A549 treated with CpdA at 1 μM for 4 hours (cell line): Measurements from ENCODE around the gene KRTAP10-9. TPM values are rescaled to one million over a fixed set of nuclear protein-coding genes. Genes with fewer than 3 reads are reported as not detected.

Experiments
- total RNA-seq: library from RNA; stranded (reverse); fragments of 200-300 nt; extraction: Qiagen RNA extraction; gene quantifications from 5 replicates; pipeline ENCODE4 v1.2.3, GENCODE V29; 2022; ENCODE audit warnings: low read depth

The KRTAP10-9 gene, protein sequence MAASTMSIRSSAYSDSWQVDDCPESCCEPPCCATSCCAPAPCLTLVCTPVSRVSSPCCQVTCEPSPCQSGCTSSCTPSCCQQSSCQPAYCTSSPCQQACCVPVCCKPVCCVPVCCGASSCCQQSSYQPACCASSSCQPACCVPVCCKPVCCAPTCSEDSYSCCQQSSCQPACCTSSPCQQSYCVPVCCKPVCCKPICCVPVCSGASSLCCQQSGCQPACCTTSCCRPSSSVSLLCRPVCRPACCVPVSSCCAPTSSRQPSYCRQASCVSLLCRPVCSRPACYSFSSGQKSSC
- total RNA-seq = not detected in 5 replicates

GRCh38 chr21:44626673-44627143 is at the start of gene KRTAP10-9:
TSS of gene KRTAP10-9 (plus strand) at chr21:44627093. CDS start at chr21:44627172, 79 bp downstream.

DNA sequence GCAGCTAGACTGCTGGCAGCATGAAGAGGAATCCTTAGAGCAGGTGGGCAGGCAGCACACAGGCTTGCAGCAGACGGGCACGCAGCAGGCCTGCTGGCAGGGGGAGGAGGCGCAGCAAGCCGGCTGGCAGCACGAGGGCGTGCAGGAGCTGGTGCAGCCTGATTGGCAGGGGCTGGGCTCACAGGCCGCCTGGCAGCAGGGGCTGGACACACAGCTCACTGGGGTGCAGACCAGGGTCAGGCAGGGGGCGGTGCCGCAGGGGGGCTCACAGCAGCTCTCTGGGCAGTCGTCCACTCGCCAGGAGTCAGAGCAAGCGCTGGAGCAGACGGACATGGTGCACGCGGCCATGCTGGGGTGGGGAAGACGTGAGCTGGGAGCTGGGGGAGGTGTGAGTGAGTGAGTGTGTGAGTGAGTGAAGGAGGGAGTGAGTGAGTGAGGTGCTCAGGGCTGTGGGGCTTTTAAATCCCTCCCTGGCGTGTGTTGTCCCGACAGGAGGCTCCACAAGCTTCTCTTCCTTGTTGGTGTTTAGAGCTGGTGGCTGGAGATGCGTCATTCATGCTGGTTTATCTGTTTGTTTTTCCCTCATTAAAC is 46.6 kb upstream of the KRTAP10-9 start, which contains the start of gene KRTAP10-5:
Gene KRTAP10-5, minus strand, starts transcription at position 374 of the 591 bp plus-strand sequence. Its CDS starts 26 bp downstream, at position 348.

GRCh38 chr21:44592446-44593311 is 34.2 kb upstream of the KRTAP10-9 start, which contains the start of gene KRTAP10-6:
TSS of gene KRTAP10-6 (minus strand) at chr21:44592505. CDS start at chr21:44592484, 21 bp downstream.

DNA sequence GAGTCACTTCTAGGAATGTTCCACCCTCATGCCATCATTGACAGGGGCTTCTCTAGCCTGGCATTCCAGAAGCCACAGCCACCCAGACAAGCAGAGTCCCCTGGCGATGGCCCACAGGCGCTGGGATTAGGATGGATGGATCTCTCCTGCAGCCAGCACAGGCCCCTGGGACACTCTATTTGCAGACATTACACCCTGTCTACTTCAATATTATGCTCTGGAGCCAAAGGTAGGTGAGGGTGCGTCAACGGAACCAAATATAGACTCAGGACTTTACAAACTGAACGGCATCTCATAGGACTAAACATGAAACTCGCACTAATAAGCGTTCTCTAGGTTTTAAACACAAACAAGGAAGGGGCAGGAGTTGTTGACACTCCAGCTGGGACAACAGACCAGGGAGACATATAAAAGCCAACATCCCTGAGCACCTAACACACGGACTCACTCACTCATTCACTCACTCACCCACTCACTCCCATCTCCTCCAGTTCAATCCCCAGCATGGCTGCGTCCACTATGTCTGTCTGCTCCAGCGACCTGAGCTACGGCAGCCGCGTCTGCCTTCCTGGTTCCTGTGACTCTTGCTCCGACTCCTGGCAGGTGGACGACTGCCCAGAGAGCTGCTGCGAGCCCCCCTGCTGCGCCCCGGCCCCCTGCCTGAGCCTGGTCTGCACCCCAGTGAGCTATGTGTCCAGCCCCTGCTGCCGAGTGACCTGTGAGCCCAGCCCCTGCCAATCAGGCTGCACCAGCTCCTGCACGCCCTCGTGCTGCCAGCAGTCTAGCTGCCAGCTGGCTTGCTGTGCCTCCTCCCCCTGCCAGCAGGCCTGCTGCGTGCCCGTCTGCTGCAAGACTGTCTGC is 26.5 kb upstream of the KRTAP10-9 start, which contains the start of gene KRTAP10-7:
Gene KRTAP10-7, plus strand, starts transcription at position 480 of the 861 bp plus-strand sequence. Its CDS starts 25 bp downstream, at position 505.

GRCh38 chr21:44612029-44612486 is 14.8 kb upstream of the KRTAP10-9 start, which contains the start of gene KRTAP10-8:
TSS of gene KRTAP10-8 (plus strand) at chr21:44612079. CDS start at chr21:44612101, 22 bp downstream.

DNA sequence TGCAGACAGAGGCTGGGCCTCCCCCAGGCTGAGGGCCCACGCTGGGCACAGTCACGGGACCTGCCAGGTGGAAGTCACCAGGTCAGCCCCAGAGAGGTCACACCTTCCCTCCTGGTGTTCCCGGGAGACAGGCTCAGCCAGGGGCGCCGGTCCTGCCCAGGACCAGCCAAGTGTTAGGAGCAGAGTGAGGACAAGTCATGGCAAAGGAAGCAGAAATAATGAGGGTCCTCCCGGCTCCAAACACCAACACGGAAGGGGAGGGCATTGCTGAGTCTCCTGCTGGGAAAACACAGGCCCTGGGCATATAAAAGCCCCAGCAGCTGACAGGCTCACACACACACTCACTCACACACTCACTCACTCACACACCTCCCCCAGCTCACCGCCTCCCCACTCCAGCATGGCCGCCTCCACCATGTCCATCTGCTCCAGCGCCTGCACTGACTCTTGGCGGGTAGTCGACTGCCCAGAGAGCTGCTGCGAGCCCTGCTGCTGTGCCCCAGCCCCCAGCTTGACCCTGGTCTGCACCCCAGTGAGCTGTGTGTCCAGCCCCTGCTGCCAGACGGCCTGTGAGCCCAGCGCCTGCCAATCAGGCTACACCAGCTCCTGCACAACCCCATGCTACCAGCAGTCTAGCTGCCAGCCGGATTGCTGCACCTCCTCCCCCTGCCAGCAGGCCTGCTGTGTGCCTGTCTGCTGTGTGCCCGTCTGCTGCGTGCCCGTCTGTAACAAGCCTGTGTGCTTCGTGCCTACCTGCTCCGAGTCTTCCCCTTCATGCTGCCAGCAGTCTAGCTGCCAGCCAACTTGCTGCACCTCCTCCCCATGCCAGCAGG is 10.3 kb downstream of the KRTAP10-9 start, which contains the start of gene KRTAP10-10:
Gene KRTAP10-10, plus strand, starts transcription at position 339 of the 833 bp plus-strand sequence. Its CDS starts 62 bp downstream, at position 401.

DNA sequence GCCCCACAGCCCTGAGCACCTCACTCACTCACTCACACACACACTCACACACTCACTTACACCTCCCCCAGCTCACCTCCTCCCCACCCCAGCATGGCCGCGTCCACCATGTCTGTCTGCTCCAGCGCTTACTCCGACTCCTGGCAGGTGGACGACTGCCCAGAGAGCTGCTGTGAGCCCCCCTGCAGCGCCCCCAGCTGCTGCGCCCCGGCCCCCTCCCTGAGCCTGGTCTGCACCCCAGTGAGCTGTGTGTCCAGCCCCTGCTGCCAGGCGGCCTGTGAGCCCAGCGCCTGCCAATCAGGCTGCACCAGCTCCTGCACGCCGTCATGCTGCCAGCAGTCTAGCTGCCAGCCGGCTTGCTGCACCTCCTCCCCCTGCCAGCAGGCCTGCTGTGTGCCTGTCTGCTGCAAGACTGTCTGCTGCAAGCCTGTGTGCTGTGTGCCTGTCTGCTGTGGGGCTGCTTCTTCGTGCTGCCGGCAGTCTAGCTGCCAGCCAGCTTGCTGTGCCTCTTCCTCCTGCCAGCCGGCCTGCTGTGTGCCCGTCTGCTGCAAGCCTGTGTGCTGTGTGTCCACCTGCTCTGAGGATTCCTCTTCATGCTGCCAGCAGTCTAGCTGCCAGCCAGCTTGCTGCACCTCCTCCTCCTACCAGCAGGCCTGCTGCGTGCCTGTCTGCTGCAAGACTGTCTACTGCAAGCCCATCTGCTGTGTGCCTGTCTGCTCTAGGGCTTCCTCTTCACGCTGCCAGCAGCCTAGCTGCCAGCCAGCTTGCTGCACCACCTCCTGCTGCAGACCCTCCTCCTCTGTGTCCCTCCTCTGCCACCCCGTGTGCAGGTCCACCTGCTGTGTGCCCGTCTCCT is 19.7 kb downstream of the KRTAP10-9 start, which contains the start of gene KRTAP10-11:
Gene KRTAP10-11, plus strand, starts transcription at position 49 of the 856 bp plus-strand sequence. Its CDS starts 45 bp downstream, at position 94.

DNA sequence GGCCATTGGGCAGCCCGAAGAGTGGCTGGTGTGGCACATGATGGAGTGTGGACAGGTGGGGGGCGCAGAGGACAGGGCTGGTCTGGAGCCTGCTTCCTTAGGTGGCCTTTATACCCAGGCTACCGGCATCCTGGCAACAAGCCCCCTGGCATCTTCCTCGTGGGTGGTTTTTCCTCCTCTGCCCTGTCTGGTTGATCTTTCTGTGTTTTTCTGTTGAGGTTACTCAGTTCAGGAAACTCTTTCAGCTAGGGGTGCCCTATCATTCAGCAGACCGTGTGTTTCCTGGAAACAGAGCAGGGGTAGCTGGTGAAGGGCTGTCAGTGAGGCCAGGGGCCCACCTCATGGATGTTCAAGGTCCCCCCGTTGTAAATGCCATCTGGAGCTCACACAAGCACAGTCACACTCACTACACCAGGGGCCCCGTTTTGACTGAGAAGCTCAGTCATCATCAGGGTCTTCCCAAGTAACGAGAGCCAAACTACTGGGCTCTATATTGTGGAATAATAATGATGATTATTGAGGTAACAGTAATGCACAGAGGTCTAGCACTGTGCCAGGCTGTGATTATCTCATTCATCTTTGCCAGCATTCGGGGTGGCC is 27.8 kb downstream of the KRTAP10-9 start, which contains the start of gene KRTAP12-4:
Gene KRTAP12-4, minus strand, starts transcription at position 84 of the 600 bp plus-strand sequence. Its CDS starts 45 bp downstream, at position 39.

GRCh38 chr21:44657635-44658540 is 31.0 kb downstream of the KRTAP10-9 start, which contains the start of gene KRTAP12-3:
TSS of gene KRTAP12-3 (plus strand) at chr21:44657932. CDS start at chr21:44657980, 48 bp downstream.

DNA sequence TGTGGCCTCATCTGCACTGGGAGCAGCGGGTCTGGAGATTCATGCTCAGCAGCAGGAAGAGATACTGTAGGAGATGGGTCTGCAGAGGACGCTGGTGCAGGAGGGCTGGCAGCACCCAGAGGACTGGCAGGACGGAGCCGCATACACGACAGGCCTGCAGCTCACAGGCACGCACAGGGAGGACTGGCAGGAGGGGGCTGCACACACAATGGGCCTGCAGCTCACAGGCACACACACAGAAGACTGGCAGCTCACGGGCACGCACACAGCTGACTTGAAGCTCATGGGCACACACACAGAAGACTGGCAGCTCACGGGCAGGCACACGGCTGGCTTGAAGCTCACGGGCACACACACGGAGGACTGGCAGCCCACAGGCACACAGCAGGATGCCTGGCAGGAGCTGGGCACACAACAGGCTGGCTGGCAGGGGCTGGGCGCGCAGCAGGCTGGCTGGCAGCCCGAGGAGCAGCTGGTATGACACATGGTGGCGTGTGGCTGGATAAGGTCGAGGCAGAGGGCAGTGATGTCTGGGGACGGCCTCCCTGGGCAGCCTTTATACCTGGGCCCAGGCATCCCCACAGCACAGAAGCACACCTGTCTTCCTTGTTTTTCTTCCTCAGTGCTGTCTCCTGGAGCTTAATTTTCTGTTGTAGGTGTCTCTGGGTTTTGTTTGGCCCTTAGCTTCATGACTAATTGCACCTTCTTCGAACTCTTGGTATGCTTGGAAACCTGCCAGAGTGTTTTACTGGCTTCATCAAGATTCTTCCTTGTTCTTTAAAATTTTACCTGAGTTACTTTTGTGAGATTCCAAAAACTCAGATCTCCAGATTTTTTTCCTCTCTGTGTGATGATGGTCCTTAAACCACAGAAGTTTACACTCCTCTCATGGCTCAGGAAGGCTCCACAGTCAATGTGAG is 39.8 kb downstream of the KRTAP10-9 start, which contains the start of gene KRTAP12-2:
Gene KRTAP12-2, minus strand, starts transcription at position 527 of the 920 bp plus-strand sequence. Its CDS starts 41 bp downstream, at position 486.

Other genes starting within 250 kb of the KRTAP10-9 start
- gene LRRC3, start 171.6 kb upstream of the KRTAP10-9 start, total RNA-seq = 0.98 to 2.0 TPM (median 1.7 TPM) in 5 replicates
- gene KRTAP10-1, start 86.9 kb upstream of the KRTAP10-9 start, total RNA-seq = not detected in 5 replicates
- gene KRTAP10-2, start 75.6 kb upstream of the KRTAP10-9 start, total RNA-seq = not detected in 5 replicates
- gene KRTAP10-3, start 68.3 kb upstream of the KRTAP10-9 start, total RNA-seq = not detected in 5 replicates
- gene KRTAP10-4, start 53.4 kb upstream of the KRTAP10-9 start, total RNA-seq = not detected in 5 replicates
- gene KRTAP10-5, start 46.5 kb upstream of the KRTAP10-9 start, total RNA-seq = not detected in 5 replicates
- gene KRTAP10-6, start 34.6 kb upstream of the KRTAP10-9 start, total RNA-seq = not detected in 5 replicates
- not detected in 5 replicates for gene KRTAP10-7, start 26.5 kb upstream of the KRTAP10-9 start, total RNA-seq
- not detected in 5 replicates for gene KRTAP10-8, start 15.0 kb upstream of the KRTAP10-9 start, total RNA-seq
- not detected in 5 replicates for gene KRTAP10-10, start 10.3 kb downstream of the KRTAP10-9 start, total RNA-seq
- not detected in 5 replicates for gene KRTAP10-11, start 19.3 kb downstream of the KRTAP10-9 start, total RNA-seq
- not detected in 5 replicates for gene KRTAP12-4, start 27.6 kb downstream of the KRTAP10-9 start, total RNA-seq
- not detected in 5 replicates for gene KRTAP12-3, start 30.8 kb downstream of the KRTAP10-9 start, total RNA-seq
- gene KRTAP12-2, start 39.8 kb downstream of the KRTAP10-9 start, total RNA-seq = not detected in 5 replicates
- not detected in 5 replicates for gene KRTAP12-1, start 55.1 kb downstream of the KRTAP10-9 start, total RNA-seq
- not detected in 5 replicates for gene KRTAP10-12, start 70.1 kb downstream of the KRTAP10-9 start, total RNA-seq
- 0.04 TPM in 1 of 5 replicates, not detected in the others for gene TSPEAR, start 84.5 kb downstream of the KRTAP10-9 start, total RNA-seq
- gene UBE2G2, start 174.7 kb downstream of the KRTAP10-9 start, total RNA-seq = 27.5 to 44.4 TPM (median 33.4 TPM) in 5 replicates
- 54.2 to 66.2 TPM (median 65.0 TPM) in 5 replicates for gene SUMO3, start 191.0 kb downstream of the KRTAP10-9 start, total RNA-seq
- 88.1 to 104 TPM (median 99.0 TPM) in 5 replicates for gene PTTG1IP, start 246.6 kb downstream of the KRTAP10-9 start, total RNA-seq